ENCODE results near the gene HAGH. TPM values are rescaled to one million over a fixed set of nuclear protein-coding genes. Genes with fewer than 3 reads are reported as not detected.

The HAGH gene
- total RNA-seq, 1 donor from 2014 or later = 38.3 TPM

- Histone ChIP-seq H3K4me3 (peak overlapping the region; percentile 95), H3K36me3 (no peaks in the 10 kb centered on the region), H2AFZ (replicated peaks) (no peak overlapping the region), H3K27me3 (no peaks in the 10 kb centered on the region), H3K9me3 (ENCODE audit: low read depth) (no peaks in the 10 kb centered on the region), H3F3A (ENCODE audit: low read depth) (peaks cover 16% of the 10 kb centered on the region), H3K79me2 (ENCODE audit: low read depth) (peaks cover 43% of the 10 kb centered on the region), H3K4me2 (peak overlapping the region; percentile 97), H3K4me1 (peaks cover 6% of the 10 kb centered on the region), H3K9ac (no peak overlapping the region), H4K20me1 (ENCODE audit: low read depth) (peaks cover 56% of the 10 kb centered on the region), H3K27ac (no peak overlapping the region)
- Mint-ChIP-seq H3K27ac (no peak overlapping the region), H3K27me3 (ENCODE audit: insufficient read depth, low read depth) (peaks cover 10% of the 10 kb centered on the region), H3K4me3 (peak overlapping the region; percentile 90), H3K9me3 (no peaks in the 10 kb centered on the region), H3K36me3 (no peaks in the 10 kb centered on the region), H3K4me1 (peaks cover 15% of the 10 kb centered on the region)
- DNase-seq (ENCODE audit: low spot score) = no peak
- no peak for TF ChIP-seq CTCF (IDR thresholded peaks at IDR 0.05)
These were observed 45.4 kb downstream of the HAGH start for GRCh38 chr16:1781254-1781653.

- Histone ChIP-seq H3K4me1 (peaks cover 6% of the 10 kb centered on the region), H3K27ac (no peak overlapping the region), H3K4me3 (no peak overlapping the region), H3K79me2 (ENCODE audit: low read depth) (peaks cover 41% of the 10 kb centered on the region), H3K9me3 (ENCODE audit: low read depth) (no peaks in the 10 kb centered on the region), H3F3A (ENCODE audit: low read depth) (peaks cover 16% of the 10 kb centered on the region), H3K36me3 (no peaks in the 10 kb centered on the region), H3K27me3 (no peaks in the 10 kb centered on the region), H3K4me2 (no peak overlapping the region), H3K9ac (no peak overlapping the region), H4K20me1 (ENCODE audit: low read depth) (peaks cover 56% of the 10 kb centered on the region), H2AFZ (replicated peaks) (no peak overlapping the region)
- H3K4me3 Mint-ChIP-seq = peak overlapping the region; percentile 90
- H3K4me1 Mint-ChIP-seq = peaks cover 15% of the 10 kb centered on the region
- TF ChIP-seq EZH2phosphoT487 (IDR thresholded peaks at IDR 0.05) (no peak), EZH2 (IDR thresholded peaks at IDR 0.05) (no peak), CTCF (IDR thresholded peaks at IDR 0.05) (no peak)
- H3K27ac Mint-ChIP-seq = no peak overlapping the region
- no peaks in the 10 kb centered on the region for H3K36me3 Mint-ChIP-seq
- peaks cover 9% of the 10 kb centered on the region for H3K27me3 Mint-ChIP-seq (ENCODE audit: insufficient read depth, low read depth)
- DNase-seq (ENCODE audit: low spot score) = no peak
- H3K9me3 Mint-ChIP-seq = no peaks in the 10 kb centered on the region
These were observed 46.0 kb downstream of the HAGH start for GRCh38 chr16:1780677-1781072.

GRCh38 chr16:1779741-1780676 lies 46.6 kb downstream of the HAGH start:
- Mint-ChIP-seq H3K27ac (no peak overlapping the region), H3K4me3 (peak overlapping the region; percentile 90), H3K4me1 (peaks cover 13% of the 10 kb centered on the region), H3K27me3 (ENCODE audit: insufficient read depth, low read depth) (peaks cover 9% of the 10 kb centered on the region), H3K36me3 (no peaks in the 10 kb centered on the region), H3K9me3 (no peaks in the 10 kb centered on the region)
- no peak for TF ChIP-seq CTCF (IDR thresholded peaks at IDR 0.05)
- no peak for TF ChIP-seq EZH2 (IDR thresholded peaks at IDR 0.05)
- TF ChIP-seq EZH2phosphoT487 (IDR thresholded peaks at IDR 0.05) = no peak
- H4K20me1 ChIP-seq (ENCODE audit: low read depth) = peaks cover 50% of the 10 kb centered on the region
- H3K4me2 ChIP-seq = no peak overlapping the region
- no peak overlapping the region for H2AFZ ChIP-seq (replicated peaks)
- H3K4me3 ChIP-seq = no peak overlapping the region
- peaks cover 6% of the 10 kb centered on the region for H3K4me1 ChIP-seq
- peaks cover 35% of the 10 kb centered on the region for H3K79me2 ChIP-seq (ENCODE audit: low read depth)
- no peak overlapping the region for H3K27ac ChIP-seq
- no peaks in the 10 kb centered on the region for H3K36me3 ChIP-seq
- peaks cover 16% of the 10 kb centered on the region for H3F3A ChIP-seq (ENCODE audit: low read depth)
- H3K9me3 ChIP-seq (ENCODE audit: low read depth) = no peaks in the 10 kb centered on the region
- no peak for DNase-seq (ENCODE audit: low spot score)
- H3K9ac ChIP-seq = no peak overlapping the region
- H3K27me3 ChIP-seq = no peaks in the 10 kb centered on the region
